ENCODE data around the gene HOXD9. TPM values are rescaled to one million over a fixed set of nuclear protein-coding genes. Genes with fewer than 3 reads are reported as not detected.

Gene HOXD9
- total and polyA plus RNA-seq, 7 donors = 0.46 to 27.1 (median 10.6) TPM

DNA sequence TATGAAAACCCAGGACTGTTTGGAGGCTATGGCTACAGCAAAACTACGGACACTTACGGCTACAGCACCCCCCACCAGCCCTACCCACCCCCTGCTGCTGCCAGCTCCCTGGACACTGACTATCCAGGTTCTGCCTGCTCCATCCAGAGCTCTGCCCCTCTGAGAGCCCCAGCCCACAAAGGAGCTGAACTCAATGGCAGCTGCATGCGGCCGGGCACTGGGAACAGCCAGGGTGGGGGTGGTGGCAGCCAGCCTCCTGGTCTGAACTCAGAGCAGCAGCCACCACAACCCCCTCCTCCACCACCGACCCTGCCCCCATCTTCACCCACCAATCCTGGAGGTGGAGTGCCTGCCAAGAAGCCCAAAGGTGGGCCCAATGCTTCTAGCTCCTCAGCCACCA, 46.7 kb downstream of the HOXD9 start:
- Histone ChIP-seq H3K9me3 (no peaks in the 10 kb centered on the region), H3K4me3 (no peak overlapping the region), H3K27me3 (peaks cover 43 to 100% (median 81%) of the 10 kb centered on the region in 3 donors)

DNA sequence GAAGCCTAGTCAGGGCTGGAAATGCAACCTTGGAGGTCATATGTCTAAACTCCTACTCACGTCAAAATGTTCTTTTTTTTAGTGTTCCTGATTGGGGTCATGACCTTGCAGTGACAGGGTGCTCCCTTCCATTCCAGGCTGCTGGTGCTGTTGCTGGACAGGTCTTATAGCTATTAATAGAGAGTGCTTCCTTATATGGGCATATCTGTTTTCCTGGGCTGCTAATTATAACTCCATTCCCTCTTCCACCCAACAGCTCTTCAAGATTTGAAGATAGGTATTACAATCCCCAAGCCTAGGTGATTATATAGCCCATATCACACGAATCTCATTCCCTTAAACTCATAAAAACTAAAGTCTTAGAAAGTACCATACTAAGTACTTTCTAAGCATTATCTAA, 47.2 kb downstream of the HOXD9 start:
- DNase-seq = no peak
- Histone ChIP-seq H3K4me3 (no peak overlapping the region), H3K27ac (no peak overlapping the region), H3K27me3 (peaks cover 43 to 100% (median 81%) of the 10 kb centered on the region in 3 donors), H3K9me3 (no peaks in the 10 kb centered on the region), H3K4me1 (peaks cover 0 to 20% (median 19%) of the 10 kb centered on the region in 4 donors), H3K36me3 (no peaks in the 10 kb centered on the region)
- TF ChIP-seq, protein P1, sequence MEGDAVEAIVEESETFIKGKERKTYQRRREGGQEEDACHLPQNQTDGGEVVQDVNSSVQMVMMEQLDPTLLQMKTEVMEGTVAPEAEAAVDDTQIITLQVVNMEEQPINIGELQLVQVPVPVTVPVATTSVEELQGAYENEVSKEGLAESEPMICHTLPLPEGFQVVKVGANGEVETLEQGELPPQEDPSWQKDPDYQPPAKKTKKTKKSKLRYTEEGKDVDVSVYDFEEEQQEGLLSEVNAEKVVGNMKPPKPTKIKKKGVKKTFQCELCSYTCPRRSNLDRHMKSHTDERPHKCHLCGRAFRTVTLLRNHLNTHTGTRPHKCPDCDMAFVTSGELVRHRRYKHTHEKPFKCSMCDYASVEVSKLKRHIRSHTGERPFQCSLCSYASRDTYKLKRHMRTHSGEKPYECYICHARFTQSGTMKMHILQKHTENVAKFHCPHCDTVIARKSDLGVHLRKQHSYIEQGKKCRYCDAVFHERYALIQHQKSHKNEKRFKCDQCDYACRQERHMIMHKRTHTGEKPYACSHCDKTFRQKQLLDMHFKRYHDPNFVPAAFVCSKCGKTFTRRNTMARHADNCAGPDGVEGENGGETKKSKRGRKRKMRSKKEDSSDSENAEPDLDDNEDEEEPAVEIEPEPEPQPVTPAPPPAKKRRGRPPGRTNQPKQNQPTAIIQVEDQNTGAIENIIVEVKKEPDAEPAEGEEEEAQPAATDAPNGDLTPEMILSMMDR (IDR thresholded peaks at IDR 0.05) = no peak
- TF ChIP-seq EP300 (IDR thresholded peaks at IDR 0.05) (no peak), POLR2A (IDR thresholded peaks at IDR 0.05) (no peak)
- intact Hi-C loops (cut with DNase I) = no loop called here
- 64 to 67% methylated on average over 2 of the region's 2 CpGs for WGBS, 2 donors

More for the DNA sequence above, 46.7 kb downstream of the HOXD9 start:
- 84 to 90% methylated on average over 5 of the region's 5 CpGs for WGBS, 2 donors
- no peak for TF ChIP-seq POLR2A (IDR thresholded peaks at IDR 0.05)
- TF ChIP-seq, protein P1 (IDR thresholded peaks at IDR 0.05) = no peak
- TF ChIP-seq POLR2AphosphoS5 (IDR thresholded peaks at IDR 0.05) = no peak
- no peak for TF ChIP-seq EP300 (IDR thresholded peaks at IDR 0.05)
- DNase-seq = no peak
- H3K4me1 ChIP-seq = peaks cover 0 to 24% (median 22%) of the 10 kb centered on the region in 4 donors
- H3K36me3 ChIP-seq = no peaks in the 10 kb centered on the region
- intact Hi-C loops (cut with DNase I) = no loop called here
- no peak overlapping the region for H3K27ac ChIP-seq

DNA sequence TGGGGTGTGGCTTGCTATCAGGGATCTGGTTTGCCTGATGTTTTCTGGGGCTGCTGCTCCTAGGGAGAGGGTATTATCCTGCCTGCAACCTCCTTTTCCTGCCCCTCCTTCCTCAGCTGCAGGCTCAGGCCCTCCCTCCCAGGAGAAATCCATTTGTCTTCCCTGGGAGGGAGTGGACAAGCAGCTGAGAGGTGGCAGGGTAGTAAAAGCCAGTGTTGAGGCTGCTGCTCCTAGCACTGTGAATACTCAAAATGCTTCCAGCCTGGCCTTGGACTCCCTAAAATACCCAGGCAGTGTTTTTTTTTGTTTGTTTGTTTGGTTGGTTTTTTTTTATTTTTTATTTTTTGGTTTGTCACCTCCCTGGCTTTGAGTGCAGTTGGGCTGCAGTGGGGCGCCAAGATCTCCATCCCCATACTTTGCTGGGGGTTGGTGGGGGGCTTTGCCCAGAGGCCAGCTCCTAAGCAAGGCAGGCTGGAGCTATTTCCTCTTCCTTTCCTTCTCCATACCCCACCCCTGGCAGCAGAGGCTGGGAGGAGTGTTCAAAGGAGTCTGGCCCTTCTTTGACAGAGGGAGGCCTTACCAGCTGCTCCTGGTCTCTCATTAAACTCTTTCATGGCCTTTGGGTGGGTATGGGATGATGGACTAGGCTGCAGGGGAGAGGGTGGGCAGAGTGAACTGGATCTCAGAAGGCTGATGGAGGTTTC, 48.2 kb downstream of the HOXD9 start:
- no peaks in the 10 kb centered on the region for H3K36me3 ChIP-seq
- H3K4me1 ChIP-seq = peaks cover 0 to 18% (median 12%) of the 10 kb centered on the region in 4 donors
- DNase-seq = no peak
- no peak overlapping the region for H3K4me3 ChIP-seq
- WGBS, 2 donors = 85 to 98% methylated on average over 1 of the region's 1 CpG
- H3K9me3 ChIP-seq = no peaks in the 10 kb centered on the region
- H3K27me3 ChIP-seq = peaks cover 43 to 100% (median 79%) of the 10 kb centered on the region in 3 donors
- H3K27ac ChIP-seq = no peak overlapping the region
- intact Hi-C loops (cut with DNase I) = no loop called here
- TF ChIP-seq POLR2A (IDR thresholded peaks at IDR 0.05) (no peak), POLR2AphosphoS5 (IDR thresholded peaks at IDR 0.05) (no peak), EP300 (IDR thresholded peaks at IDR 0.05) (no peak)
- TF ChIP-seq, protein P1 (IDR thresholded peaks at IDR 0.05) = no peak

DNA sequence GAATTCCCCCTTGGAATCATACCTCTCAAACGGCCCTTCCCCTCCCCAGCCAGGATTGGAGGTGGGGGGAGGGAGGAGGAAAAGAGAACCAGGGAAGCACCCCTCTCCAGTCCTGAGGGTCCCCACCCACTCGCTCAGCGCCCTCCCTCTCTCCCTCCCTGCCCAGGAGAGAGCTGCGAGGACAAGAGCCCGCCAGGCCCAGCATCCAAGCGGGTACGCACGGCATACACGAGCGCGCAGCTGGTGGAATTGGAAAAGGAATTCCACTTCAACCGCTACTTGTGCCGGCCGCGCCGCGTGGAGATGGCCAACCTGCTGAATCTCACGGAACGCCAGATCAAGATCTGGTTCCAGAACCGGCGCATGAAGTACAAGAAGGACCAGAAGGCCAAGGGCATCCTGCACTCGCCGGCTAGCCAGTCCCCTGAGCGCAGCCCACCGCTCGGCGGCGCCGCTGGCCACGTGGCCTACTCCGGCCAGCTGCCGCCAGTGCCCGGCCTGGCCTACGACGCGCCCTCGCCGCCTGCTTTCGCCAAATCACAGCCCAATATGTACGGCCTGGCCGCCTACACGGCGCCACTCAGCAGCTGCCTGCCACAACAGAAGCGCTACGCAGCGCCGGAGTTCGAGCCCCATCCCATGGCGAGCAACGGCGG, 49.0 kb downstream of the HOXD9 start:
- Histone ChIP-seq H3K4me1 (peaks cover 0 to 18% (median 12%) of the 10 kb centered on the region in 4 donors), H3K27ac (no peak overlapping the region), H3K27me3 (peaks cover 44 to 100% (median 81%) of the 10 kb centered on the region in 3 donors), H3K9me3 (no peaks in the 10 kb centered on the region), H3K36me3 (no peaks in the 10 kb centered on the region), H3K4me3 (peak overlapping the region in 2 of 4 donors; percentile 12 to 15)
- DNase-seq = peak; percentile 69
- intact Hi-C loops (cut with DNase I) = no loop called here
- TF ChIP-seq POLR2AphosphoS5 (IDR thresholded peaks at IDR 0.05) = no peak
- TF ChIP-seq EP300 (IDR thresholded peaks at IDR 0.05) = no peak
- TF ChIP-seq POLR2A (IDR thresholded peaks at IDR 0.05) = no peak
- TF ChIP-seq, protein P1 (IDR thresholded peaks at IDR 0.05) = no peak
- 39 to 79% methylated on average over 51 of the region's 51 CpGs for WGBS, 2 donors
